NOMO-1 (cell line): ENCODE measurements around the gene APBA2.
"Not testable (repeated sequence)": the region's sequence is repeated elsewhere in the genome, so short reads cannot be mapped to it uniquely, and the experiment has no call there.

ENCODE experiments used
- DNase-seq, 2 experiments: peaks; one replicate each; lab custom pipeline; 2025; ENCODE audit not compliant: unreplicated experiment in 2 of 2; lab: John Stamatoyannopoulos, UW

APBA2 gene

GRCh38 chr15:28885630-28886430 lies at the start of gene APBA2:
Gene APBA2, plus strand, starts transcription at chr15:28885974. Its CDS starts 167,911 bp downstream, at chr15:29053885.
- DNase-seq, result peak; percentile 10 to 64

- not testable (repeated sequence) for DNase-seq
Observed at GRCh38 chr15:28840285-28840684, 45.5 kb upstream of the APBA2 start.

- not testable (repeated sequence) for DNase-seq
Observed at GRCh38 chr15:28842210-28842609, 43.6 kb upstream of the APBA2 start.

- not testable (repeated sequence) for DNase-seq
Observed at GRCh38 chr15:28843520-28843919, 42.3 kb upstream of the APBA2 start.

GRCh38 chr15:28844147-28844546 lies 41.6 kb upstream of the APBA2 start:
- DNase-seq, result not testable (repeated sequence)

GRCh38 chr15:28847247-28847646 lies 38.5 kb upstream of the APBA2 start:
- DNase-seq, result peak in 1 of 2 experiments; percentile 22

- DNase-seq, result not testable (repeated sequence)
Observed at GRCh38 chr15:28847959-28848358, 37.8 kb upstream of the APBA2 start.

- DNase-seq, result not testable (repeated sequence)
Observed at GRCh38 chr15:28848521-28848920, 37.3 kb upstream of the APBA2 start, which contains the start of gene GOLGA6L7. Gene GOLGA6L7, minus strand, starts transcription at chr15:28848644. Its CDS starts 95 bp downstream, at chr15:28848549.

GRCh38 chr15:28849271-28849670 lies 36.5 kb upstream of the APBA2 start:
- DNase-seq, result not testable (repeated sequence)

- not testable (repeated sequence) for DNase-seq
Observed at GRCh38 chr15:28849766-28850165, 36.0 kb upstream of the APBA2 start.

- DNase-seq, result not testable (repeated sequence)
Observed at GRCh38 chr15:28853654-28854053, 32.1 kb upstream of the APBA2 start.

GRCh38 chr15:28854578-28854977 lies 31.2 kb upstream of the APBA2 start:
- not testable (repeated sequence) for DNase-seq

- peak; percentile 68 to 77 for DNase-seq
Observed at GRCh38 chr15:28861031-28861534, 24.7 kb upstream of the APBA2 start.

- not testable (repeated sequence) for DNase-seq
Observed at GRCh38 chr15:28861589-28862293, 24.0 kb upstream of the APBA2 start.

- DNase-seq, result peak in 1 of 2 experiments; percentile 31
Observed at GRCh38 chr15:28868744-28869345, 16.9 kb upstream of the APBA2 start.

GRCh38 chr15:28871168-28871567 lies 14.6 kb upstream of the APBA2 start:
- no peak for DNase-seq

- no peak for DNase-seq
Observed at GRCh38 chr15:28873006-28873405, 12.8 kb upstream of the APBA2 start.

GRCh38 chr15:28873585-28874190 lies 12.1 kb upstream of the APBA2 start:
- no peak for DNase-seq

GRCh38 chr15:28875461-28876000 lies 10.2 kb upstream of the APBA2 start:
- DNase-seq, result no peak

GRCh38 chr15:28876131-28876844 lies 9.5 kb upstream of the APBA2 start:
- DNase-seq, result no peak
